Posterior vena cava (tissue), 2 donors: Measurements from ENCODE around the gene GAS7. TPM values are rescaled to one million over a fixed set of nuclear protein-coding genes. Genes with fewer than 3 reads are reported as not detected.

Experiments
- DNase-seq: peaks from one replicate; pipeline ENCODE4 v3.0.0-alpha.2; 2020; ENCODE audit warnings: low spot score
- intact Hi-C, 2 donors: fragments of 100-400 bp; cut with DNase I; formaldehyde crosslinking; loops; one replicate each; pipeline versions ENCODE4 v1.14.1 to v1.14.2; 2022 to 2023
- long read RNA-seq, 2 donors: library from polyadenylated mRNA; unstranded; transcript quantifications; one replicate each; pipeline ENCODE4 v2.0.0, GENCODE V29; 2020 to 2021
- total RNA-seq, 2 donors: library from RNA; stranded (reverse); fragmentation: NEBNext Ultra II Directional; extraction: Animal tissue kit (Norgen Biotek cat#: 25700); gene quantifications; one replicate each; pipeline ENCODE4 v1.2.1, GENCODE V29; 2021
- donor health status: DM: yes; HTN: yes; CAD: no.
- donor health status: DM: yes; HTN: yes; CAD: no.

Gene GAS7
- 100 to 1,000 TPM in 1 of 2 donors, 10 to 100 TPM in 1; 70.6 to 190 TPM for total RNA-seq
- long read RNA-seq, donor 1, full-length matches to known transcripts, result 14 of 52 reads
- long read RNA-seq, donor 1, partial matches to known transcripts, result 3 of 52 reads
- long read RNA-seq, donor 1, other reads (novel, unspliced or antisense), result 35 of 52 reads
- long read RNA-seq, donor 2, full-length matches to known transcripts, result 5 of 26 reads
- long read RNA-seq, donor 2, partial matches to known transcripts, result 4 of 26 reads
- long read RNA-seq, donor 2, other reads (novel, unspliced or antisense), result 17 of 26 reads

DNA sequence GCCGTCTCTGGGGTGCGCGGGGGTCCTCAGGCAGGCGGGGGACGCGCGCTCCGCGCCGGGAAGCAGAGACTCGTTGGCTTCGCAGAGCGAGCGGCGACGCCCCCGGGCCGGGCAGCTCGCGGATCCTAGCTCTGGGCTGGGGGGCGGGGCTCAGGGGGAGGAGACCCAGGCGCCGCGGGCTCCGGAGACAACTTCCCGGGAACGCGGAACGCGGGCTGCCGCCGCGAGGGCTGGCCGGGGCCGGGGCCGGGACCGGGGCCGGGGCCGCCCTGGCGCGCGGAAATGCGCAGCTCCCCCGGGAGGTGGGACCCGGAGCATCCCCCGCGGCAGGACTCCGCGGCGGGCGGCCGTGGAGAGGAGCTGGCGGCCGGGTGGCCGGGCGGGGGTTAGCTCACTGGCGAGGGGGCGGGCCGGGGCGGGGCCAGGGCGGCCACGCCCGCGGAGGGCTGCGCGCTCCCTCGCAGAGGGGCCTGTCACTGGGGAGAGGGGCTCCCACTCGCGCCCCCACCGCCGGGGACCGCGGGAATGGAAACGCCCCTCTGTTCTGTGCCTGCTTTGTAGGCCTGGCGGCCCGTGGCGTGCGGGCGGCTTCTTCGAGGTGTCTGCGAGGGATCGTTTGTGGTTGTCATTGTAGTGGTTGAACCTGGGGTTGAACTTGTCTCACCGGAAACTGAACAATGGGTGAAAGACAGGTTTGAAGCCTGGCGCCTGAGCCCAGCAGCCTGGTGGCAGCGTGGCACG lies at the start of gene GAS7:
Gene GAS7 (minus strand): TSS at position 98 of the 741 bp plus-strand sequence.
- DNase-seq, result peak; percentile 91
- intact Hi-C loops, result no loop called here

DNA sequence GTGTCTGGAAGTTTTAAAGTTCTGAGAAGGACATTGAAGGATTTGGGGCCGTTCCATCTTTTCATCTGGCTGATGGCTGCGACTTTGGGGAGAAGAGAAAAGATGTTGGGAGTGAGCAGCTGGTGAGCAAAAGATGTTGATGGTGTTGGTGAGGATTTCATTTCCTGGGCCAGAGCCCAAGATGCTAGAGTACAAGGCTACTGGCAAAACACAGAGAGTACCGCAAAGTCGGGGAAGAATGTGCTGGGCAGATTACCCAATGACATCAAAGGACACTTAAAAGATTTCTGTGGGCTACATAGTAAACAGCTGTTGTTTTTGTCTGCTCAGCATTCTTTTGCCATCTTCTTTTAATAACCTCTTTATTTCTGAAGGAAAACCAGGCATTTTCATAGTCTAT lies 49.4 kb upstream of the GAS7 start:
- no peak for DNase-seq
- intact Hi-C loops, result no loop called here

DNA sequence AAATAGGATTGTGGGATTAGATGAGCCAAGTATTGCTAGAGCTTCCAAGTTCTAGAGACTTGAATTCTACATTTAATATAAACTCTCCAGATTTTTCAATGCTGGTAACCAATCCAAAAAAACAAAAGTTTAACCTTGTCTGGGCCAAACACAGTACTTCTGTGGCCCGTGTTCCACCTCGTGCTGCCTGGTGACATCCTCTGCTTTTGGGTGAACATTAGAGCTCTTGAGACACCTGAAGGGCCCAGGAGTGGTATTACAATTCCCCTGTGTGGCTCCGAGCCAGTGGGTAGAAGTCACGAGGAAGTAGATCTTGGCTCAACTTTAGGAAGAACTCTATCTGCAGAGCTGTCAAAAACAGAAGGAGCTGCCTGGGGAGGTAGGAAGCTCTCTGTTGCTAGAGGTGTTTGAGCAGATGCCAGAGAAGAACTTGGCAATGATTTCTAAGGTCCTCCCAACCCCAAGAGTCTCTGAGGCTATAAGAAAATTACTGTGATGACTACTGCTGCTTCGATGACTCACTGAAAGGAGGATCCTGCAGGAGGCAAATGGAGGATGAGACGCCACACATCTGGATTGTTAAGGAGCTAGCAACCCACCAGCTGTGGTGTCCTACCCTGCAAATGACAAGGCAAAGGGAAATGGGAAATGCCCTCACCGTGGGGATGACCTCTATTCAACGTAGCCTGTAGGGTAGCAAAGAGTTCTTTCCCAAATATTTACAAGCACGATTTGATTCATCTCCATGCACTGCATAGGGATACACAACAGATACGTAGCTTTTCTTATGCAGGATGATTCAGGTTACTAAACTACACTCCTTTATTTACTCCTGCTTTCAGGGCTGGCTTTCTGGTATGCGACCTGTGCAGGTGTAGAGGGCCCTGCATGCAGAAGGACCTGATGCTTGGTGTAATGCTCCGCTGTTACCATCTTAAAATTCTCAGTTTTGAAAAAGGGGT lies 45.8 kb upstream of the GAS7 start:
- intact Hi-C loops, result no loop called here
- DNase-seq, result no peak

DNA sequence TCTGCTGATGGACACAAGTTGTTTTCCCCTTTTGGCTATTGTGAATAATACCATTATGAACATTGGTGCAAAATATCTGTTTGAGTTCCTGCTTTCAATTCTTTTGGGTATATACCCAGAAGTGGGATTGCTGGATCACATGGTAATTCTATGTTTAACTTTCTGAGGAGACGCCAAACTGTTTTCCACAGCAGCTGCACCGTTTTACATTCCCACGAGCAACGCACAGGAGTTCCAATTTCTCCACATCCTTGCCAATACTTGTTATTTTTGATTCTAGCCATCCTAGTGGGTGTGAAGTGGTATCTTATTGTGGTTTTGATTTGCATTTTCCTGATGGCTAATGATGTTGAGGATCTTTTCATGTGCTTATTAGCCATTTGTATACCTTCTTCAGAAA lies 43.4 kb upstream of the GAS7 start:
- intact Hi-C loops, result no loop called here
- DNase-seq, result no peak

DNA sequence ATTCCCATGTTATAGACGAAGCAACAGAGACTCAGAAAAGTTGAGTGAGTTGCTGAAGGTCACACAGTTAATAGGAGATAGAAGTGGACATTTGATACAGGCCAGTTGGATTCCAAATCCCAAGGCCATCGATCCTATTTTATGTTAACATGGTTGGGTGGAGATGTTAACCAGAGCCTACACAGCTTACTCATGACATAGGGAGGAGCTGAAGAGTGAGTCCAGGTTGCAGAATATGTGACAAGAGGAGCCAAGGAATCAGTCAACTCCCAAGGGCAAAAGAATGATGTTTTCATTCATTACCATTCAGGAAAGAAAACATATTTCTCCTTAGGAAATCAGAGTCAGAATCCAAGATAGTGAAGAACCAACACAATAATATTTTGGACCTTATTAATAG lies 40.3 kb upstream of the GAS7 start:
- intact Hi-C loops, result no loop called here
- no peak for DNase-seq

DNA sequence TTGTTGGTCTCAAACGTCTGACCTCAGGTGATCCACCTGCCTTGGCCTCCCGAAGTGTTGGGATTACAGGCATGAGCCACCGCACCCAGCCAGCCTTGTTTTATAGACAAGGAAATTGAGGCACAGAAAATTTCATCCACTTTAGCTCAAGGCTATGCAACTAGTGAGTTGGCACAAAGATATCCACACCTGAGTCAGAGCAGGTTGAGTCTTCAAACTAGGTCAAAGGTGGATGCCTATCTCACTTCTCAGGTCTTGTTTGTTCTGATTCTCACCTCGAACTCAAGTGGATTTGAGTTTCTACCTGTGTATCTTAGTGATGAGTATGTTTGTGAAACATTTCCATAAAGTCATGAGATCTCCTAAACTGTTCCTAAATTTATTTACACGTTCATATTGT lies 35.6 kb upstream of the GAS7 start:
- DNase-seq, result no peak
- intact Hi-C loops, result no loop called here

DNA sequence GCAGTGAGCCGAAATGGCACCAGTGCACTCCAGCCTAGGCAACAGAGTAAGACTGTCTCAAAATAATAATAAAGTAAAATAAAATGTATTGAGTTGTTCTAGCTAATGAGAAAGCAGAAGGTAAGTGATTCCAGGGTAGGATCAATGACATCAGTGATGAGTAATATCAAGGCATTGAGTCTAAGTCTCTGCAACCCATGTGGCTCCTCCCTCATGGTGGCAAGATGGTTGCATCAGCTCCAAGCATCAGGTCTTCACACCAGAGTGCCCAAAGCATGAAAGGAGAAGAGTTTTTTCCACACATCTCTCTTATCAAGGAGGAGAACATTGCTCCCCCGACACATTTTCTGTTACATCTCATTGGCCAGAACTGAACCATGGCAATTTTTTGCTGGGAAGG lies 34.8 kb upstream of the GAS7 start:
- no peak for DNase-seq
- intact Hi-C loops, result no loop called here

DNA sequence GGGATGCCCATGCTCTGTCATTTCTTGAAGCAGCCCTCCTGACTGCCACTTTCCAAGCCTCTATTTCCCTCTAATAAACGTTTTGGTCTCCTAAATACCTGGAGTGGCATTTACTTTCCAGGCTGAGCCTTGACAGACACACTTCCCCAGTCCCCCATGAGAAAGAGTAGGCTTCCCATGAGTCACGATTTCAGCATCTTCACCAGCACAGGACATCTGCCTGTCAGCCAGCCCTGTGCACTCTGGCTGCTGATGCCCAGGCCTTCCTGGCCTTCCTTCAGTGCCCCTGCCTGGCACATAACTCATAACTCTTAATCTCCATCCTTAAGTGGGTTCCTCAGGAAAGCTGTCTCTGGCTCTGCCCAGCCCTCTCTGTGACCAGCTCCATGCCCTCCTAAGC lies 30.8 kb upstream of the GAS7 start:
- intact Hi-C loops, result loop anchor here (10.0 kb wide), 2 partner anchors 244 to 254 kb away; no protein-coding TSS in a partner anchor
- DNase-seq, result no peak

DNA sequence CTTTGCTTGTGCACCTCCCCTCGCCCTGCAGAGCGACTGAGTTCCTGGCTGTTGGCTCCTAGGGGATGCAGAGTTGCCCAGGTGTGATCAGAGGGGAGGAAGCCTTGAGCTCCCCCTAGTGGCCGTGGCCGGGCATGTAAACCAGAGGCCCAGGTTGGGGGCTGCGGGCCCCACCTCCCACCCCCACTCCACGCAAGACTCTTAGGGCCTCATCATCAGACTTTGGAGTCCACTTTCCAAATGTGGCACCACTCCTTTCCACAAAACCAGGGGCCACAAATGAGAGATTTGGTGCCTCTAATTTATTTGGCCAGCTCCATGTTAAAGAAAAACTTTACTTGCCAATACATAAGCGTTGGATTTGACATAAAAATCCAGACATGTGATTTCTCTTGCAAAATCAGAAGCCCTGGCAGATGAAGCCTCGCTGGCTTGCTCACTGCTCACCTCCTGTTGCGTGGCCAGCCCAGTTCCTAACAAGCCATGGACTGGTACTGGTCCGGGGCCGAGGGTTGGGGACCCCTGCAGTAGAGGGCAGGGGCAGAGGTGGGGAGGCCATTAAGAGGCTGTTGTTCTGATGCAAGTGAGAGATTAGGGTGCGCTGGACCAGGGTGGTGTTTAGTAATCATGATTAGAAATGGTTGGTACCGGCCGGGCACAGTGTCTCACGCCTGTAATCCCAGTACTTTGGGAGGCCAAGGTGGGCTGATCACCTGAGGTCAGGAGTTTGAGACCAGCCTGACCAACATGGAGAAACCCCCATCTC lies 28.7 kb upstream of the GAS7 start:
- DNase-seq, result no peak
- intact Hi-C loops, result loop anchor here (10.0 kb wide), 2 partner anchors 242 to 252 kb away; no protein-coding TSS in a partner anchor

DNA sequence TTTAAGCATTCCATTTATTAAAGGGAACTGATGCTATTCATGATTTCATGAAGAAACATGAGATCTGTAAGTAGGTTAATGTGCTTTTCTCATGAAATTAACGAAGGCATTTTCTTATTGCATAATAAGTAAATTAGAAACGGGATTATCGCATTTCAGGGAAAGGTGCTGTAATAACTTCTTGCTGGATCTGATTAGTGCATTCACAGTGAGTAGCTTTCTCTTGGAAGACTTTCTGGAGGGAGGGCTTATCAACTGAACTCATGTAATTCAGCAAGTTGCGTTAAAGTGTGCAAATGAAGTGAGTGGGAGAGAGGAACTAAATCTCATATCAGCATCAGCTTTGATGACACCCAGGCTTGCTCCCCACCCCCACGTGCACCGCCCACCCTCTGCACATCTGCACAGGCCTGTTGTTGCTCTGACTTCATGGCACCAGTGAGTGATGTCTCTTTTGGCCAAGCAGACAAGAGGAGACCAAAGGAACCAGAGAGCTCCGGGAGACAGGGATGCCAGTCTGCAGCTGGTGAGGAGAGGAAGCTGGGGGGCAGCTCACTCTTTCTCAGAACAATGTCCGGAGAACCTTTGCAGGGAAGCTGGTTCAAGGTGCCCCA lies 26.3 kb upstream of the GAS7 start:
- intact Hi-C loops, result loop anchor here (10.0 kb wide), 2 partner anchors 240 to 250 kb away; no protein-coding TSS in a partner anchor

DNA sequence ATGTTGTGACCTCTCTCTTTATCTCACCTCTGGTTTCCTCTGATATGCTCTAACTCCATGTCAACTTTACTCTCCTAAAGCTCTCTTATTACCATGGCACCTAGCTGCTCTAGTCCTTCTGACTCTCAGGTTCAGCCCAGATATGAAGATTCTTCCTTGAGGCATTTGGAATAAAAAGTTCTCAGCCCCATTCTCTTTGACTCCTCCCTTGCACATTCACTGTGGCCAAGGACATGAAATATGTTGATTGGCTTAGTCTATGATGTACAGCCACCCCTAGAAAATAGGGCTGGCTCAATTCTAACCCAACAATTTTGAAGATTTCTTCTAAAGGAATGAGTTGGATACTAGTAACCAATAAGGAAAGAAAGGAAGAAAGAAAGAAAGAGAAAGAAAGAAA lies 20.8 kb upstream of the GAS7 start:
- intact Hi-C loops, result no loop called here
- no peak for DNase-seq

More for the DNA sequence above, 26.3 kb upstream of the GAS7 start:
- DNase-seq, result no peak

DNA sequence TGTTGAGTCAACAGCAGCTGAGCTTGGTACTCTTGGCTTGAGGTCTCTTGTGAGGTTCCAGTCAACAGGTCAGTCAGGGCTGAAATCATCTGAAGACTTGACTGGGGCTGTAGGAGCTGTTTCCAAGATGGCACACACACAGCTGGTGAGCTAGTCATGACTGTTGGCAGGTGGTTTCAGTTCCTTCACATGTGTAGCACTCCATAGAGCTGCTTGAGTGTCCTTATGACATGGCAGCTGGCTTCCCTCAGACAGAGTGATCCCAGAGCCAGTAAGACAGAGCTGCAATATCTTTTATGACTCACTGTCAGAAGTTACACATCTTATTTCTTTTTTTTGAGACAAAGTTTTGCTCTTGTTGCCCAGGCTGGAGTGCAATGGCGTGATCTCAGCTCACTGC lies 19.5 kb upstream of the GAS7 start:
- intact Hi-C loops, result no loop called here
- DNase-seq, result no peak

DNA sequence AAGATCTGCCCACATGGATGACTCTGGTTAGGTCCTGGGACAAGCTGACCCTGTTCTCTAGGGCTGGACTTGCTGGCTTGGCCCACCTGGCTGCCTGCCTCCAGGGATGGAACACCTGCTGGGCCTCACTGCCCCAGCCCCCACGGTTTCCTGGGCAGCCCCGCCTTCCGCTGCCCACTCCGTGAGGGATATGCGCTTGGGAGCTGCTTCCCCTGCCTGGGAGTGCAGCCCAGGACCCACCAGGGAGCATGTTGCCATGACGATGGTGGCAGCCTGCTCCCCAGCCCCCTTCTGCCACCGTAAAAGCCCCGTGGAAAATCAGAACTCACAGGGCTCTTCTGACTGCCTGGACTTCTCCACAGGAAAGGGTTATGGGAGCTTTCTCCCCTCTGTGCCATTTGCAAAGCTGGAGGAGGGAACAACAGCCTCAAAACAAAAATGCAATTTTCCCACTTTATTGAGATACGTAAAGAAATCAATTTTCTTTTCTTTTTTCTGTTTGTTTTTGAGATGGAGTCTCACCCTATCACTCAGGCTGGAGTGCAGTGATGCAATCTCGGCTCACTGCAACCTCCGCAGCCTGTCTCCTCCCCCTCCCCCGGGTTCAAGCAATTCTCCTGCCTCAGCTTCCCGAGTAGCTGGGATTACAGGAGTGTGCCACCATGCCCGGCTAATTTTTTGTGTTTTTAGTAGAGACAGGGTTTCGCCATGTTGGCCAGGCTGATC lies 18.0 kb upstream of the GAS7 start:
- intact Hi-C loops, result no loop called here
- DNase-seq, result no peak

DNA sequence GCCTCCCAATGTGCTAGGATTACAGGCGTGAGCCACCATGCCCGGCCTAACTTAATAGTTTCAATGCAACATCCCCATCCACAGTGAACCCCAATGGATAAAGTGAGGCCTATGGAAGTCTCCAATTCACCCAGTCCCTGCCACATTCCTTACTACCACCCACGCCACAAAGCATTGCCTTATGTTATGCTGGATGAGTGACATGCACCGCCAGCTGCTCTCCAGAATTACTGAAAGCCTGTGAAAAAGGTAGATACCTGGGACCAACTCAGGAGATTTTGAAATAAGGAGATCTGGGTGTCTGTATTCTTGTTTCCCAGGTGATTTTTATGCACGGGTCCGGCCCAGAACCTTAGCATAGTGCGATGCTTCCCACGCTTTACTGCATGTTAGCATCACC lies 16.9 kb upstream of the GAS7 start:
- intact Hi-C loops, result no loop called here

DNA sequence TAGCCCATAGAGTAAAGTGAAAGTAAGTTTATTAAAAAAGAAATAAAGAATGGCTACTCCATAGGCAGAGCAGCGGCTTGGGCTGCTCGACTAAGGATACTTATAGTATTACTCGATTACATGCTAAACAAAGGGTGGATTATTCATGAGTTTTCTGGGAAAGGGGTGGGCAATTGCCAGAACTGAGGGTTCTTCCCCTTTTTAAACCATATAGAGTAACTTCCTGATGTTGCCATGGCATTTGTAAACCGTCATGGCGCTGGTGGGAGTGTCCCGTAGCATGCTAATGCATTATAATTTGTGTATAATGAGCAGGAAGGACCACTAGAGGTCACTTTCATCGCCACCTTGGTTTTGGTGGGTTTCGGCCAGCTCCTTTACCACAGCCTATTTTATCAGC lies 13.3 kb upstream of the GAS7 start:
- DNase-seq, result no peak
- intact Hi-C loops, result no loop called here

More for the DNA sequence above, 16.9 kb upstream of the GAS7 start:
- DNase-seq, result no peak

DNA sequence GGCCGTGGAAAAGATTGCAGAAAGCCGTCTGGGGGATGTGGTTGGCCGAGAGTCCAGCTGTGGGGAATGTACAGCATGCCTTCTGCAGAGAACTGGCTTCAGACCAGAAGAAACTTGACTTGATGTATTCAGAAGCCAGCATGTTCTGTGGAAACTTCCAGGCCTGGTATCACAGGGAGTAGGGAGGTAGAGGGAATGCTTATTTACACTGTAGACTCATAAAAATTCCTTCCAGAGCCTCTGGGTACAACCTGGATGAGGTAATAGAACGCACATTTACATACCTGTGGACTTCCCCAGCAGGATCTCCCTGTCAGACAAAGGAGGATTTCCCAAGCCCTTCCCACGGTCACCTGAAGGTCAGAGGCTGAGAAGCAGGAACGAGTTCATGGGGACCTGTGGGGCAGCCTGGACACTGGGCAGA lies 11.8 kb upstream of the GAS7 start:
- intact Hi-C loops, result no loop called here
- no peak for DNase-seq

DNA sequence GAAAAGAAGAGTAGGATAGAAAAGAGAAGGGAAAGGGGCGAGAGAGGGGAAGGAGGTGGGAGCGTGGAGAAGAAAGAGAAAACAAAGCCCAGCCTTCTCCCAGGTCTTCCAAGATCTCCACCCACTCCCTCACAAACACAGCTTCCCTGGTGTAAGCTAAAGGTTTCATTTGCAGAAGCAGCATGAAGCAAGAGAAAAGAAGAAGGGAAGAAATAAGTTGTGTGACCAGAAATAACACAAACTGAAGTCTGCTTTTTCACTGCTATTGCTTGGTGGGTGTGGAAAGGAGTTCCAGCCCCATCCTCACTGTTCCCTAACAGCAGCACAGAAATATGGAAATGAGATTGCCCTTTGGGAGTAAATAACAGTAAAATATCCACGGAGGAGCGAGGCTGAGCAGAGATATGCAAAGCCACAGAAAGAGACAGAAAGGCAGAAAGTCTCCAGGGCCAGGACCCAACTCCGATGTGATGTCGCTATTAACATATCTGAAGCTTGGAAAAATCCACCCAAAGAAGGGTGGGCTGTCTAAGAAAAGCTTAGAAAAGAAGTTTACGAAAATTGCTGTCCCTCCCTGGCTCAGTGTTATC lies 10.3 kb upstream of the GAS7 start:
- DNase-seq, result no peak
- intact Hi-C loops, result no loop called here

DNA sequence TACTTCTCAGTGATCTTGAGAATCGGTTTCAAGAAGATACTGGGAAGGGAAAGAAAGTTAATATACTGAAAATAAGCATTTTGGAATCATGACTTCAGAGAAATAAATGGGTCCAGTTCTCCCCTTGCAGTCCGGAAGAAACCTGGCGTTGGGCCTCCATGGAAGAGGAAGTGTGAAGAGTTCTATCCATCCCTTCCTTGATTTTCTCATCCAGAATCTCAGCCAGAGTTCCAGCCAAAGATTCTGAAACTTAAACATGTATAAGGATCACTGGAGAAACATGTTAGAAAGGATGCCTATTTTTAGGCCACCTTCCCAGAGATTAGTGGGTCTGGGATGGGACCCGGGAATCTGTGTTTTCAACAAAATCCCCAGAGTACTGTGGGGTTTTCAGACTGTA lies 8.7 kb upstream of the GAS7 start:
- DNase-seq, result no peak
- intact Hi-C loops, result no loop called here
